ENCODE measurements around the gene ABHD17C. TPM values are rescaled to one million over a fixed set of nuclear protein-coding genes. Genes with fewer than 3 reads are reported as not detected.

Gene ABHD17C
- total and polyA plus RNA-seq, 2 donors (not counting 3 experiments of a cell fraction or from before 2014, with no cell fraction given): 5.9 to 10.9 TPM

- H2AFZ ChIP-seq (ENCODE audit: low read depth, low read length): no peak overlapping the region
- no peak for DNase-seq (ENCODE audit: low read depth, low spot score)
- TF ChIP-seq EZH2 (IDR thresholded peaks at IDR 0.05; ENCODE audit: borderline replicate concordance, low read depth, low read length, severe bottlenecking) (no peak), FOS (IDR thresholded peaks at IDR 0.05; ENCODE audit: borderline replicate concordance, insufficient read depth, low read length) (no peak), POLR2AphosphoS5 (IDR thresholded peaks at IDR 0.05; ENCODE audit: insufficient read depth, low read depth, low read length) (no peak), GATA2 (IDR thresholded peaks at IDR 0.05; ENCODE audit: insufficient read depth, insufficient read length, low read depth, low read length) (no peak)
- no peaks in the 10 kb centered on the region for H3K4me1 ChIP-seq (ENCODE audit: control insufficient read depth, extremely low read depth, insufficient read depth, low read length)
- no peaks in the 10 kb centered on the region for H3K9me1 ChIP-seq (replicated peaks; ENCODE audit: control insufficient read depth, extremely low read depth, insufficient read depth, low read length)
- peaks cover 0 to 2% of the 10 kb centered on the region in 2 experiments for H3K27me3 ChIP-seq (ENCODE audit: control insufficient read depth in 2 of 2, insufficient read depth in 2 of 2, low read length in 2 of 2)
- intact Hi-C loops (cut with micrococcal nuclease): no loop called here
- no peaks in the 10 kb centered on the region for H3K36me3 ChIP-seq (ENCODE audit: control insufficient read depth in 2 of 2, extremely low read depth in 1 of 2, insufficient read depth in 2 of 2, low read length in 2 of 2)
- FAIRE-seq: no peak
- POLR2A ChIA-PET: no interaction called here
- H3K9ac ChIP-seq (replicated peaks; ENCODE audit: extremely low read depth, insufficient read depth, low read length): no peak overlapping the region
- CTCF ChIA-PET: no interaction called here
- H3K79me2 ChIP-seq (ENCODE audit: control insufficient read depth, insufficient read depth, low read length): no peaks in the 10 kb centered on the region
- BruUV-seq (replicated peaks): no TSS peak
- no peak overlapping the region for H3K27ac ChIP-seq (ENCODE audit: insufficient read depth, low read depth, low read length)
- H3K4me3 ChIP-seq (replicated peaks in 1 of 3; ENCODE audit: insufficient read depth in 1 of 3, low read depth in 1 of 3, low read length in 3 of 3): no peak overlapping the region
- dilution Hi-C loops (cut with MboI; ENCODE audit: extremely low pct_ligation_motif_present, low sequenced_read_pairs): no loop called here
- H4K20me1 ChIP-seq (replicated peaks; ENCODE audit: control insufficient read depth, extremely low read depth, insufficient read depth, low read length): no peaks in the 10 kb centered on the region
- H3K9me3 ChIP-seq (replicated peaks; ENCODE audit: control insufficient read depth, insufficient read depth, low read length): no peaks in the 10 kb centered on the region
- no peak overlapping the region for H3K4me2 ChIP-seq (ENCODE audit: insufficient read depth, low read length)
These were observed 95.1 kb downstream of the ABHD17C start for GRCh38 chr15:80790236-80790635.

GRCh38 chr15:80791004-80791403 lies 95.9 kb downstream of the ABHD17C start:
- Histone ChIP-seq H3K79me2 (ENCODE audit: control insufficient read depth, insufficient read depth, low read length) (no peaks in the 10 kb centered on the region), H2AFZ (ENCODE audit: low read depth, low read length) (no peak overlapping the region), H3K9me3 (replicated peaks; ENCODE audit: control insufficient read depth, insufficient read depth, low read length) (no peaks in the 10 kb centered on the region), H3K9ac (replicated peaks; ENCODE audit: extremely low read depth, insufficient read depth, low read length) (no peak overlapping the region), H3K4me3 (replicated peaks in 1 of 3; ENCODE audit: insufficient read depth in 1 of 3, low read depth in 1 of 3, low read length in 3 of 3) (no peak overlapping the region), H3K27me3 (ENCODE audit: control insufficient read depth in 2 of 2, insufficient read depth in 2 of 2, low read length in 2 of 2) (no peaks in the 10 kb centered on the region), H3K4me2 (ENCODE audit: insufficient read depth, low read length) (no peak overlapping the region), H3K27ac (ENCODE audit: insufficient read depth, low read depth, low read length) (no peak overlapping the region), H3K4me1 (ENCODE audit: control insufficient read depth, extremely low read depth, insufficient read depth, low read length) (no peaks in the 10 kb centered on the region), H3K36me3 (ENCODE audit: control insufficient read depth in 2 of 2, extremely low read depth in 1 of 2, insufficient read depth in 2 of 2, low read length in 2 of 2) (no peaks in the 10 kb centered on the region), H4K20me1 (replicated peaks; ENCODE audit: control insufficient read depth, extremely low read depth, insufficient read depth, low read length) (no peaks in the 10 kb centered on the region), H3K9me1 (replicated peaks; ENCODE audit: control insufficient read depth, extremely low read depth, insufficient read depth, low read length) (no peaks in the 10 kb centered on the region)
- intact Hi-C loops (cut with micrococcal nuclease): no loop called here
- DNase-seq (ENCODE audit: low read depth, low spot score) (no peak), FAIRE-seq (no peak)
- no TSS peak for BruUV-seq (replicated peaks)
- dilution Hi-C loops (cut with MboI; ENCODE audit: extremely low pct_ligation_motif_present, low sequenced_read_pairs): no loop called here
- ChIA-PET POLR2A (no interaction called here), CTCF (no interaction called here)
- TF ChIP-seq GATA2 (IDR thresholded peaks at IDR 0.05; ENCODE audit: insufficient read depth, insufficient read length, low read depth, low read length) (no peak), POLR2A (IDR thresholded peaks at IDR 0.05; ENCODE audit: low read depth, low read length) (no peak), CTCF (IDR thresholded peaks at IDR 0.05; ENCODE audit: extremely low read depth in 1 of 2, insufficient read depth in 1 of 2, low read depth in 1 of 2, low read length in 2 of 2) (no peak), MAX (IDR thresholded peaks at IDR 0.05; ENCODE audit: insufficient read depth, insufficient read length) (no peak), FOS (IDR thresholded peaks at IDR 0.05; ENCODE audit: borderline replicate concordance, insufficient read depth, low read length) (no peak), POLR2AphosphoS5 (IDR thresholded peaks at IDR 0.05; ENCODE audit: insufficient read depth, low read depth, low read length) (no peak), EZH2 (IDR thresholded peaks at IDR 0.05; ENCODE audit: borderline replicate concordance, low read depth, low read length, severe bottlenecking) (no peak), MYC (IDR thresholded peaks at IDR 0.05; ENCODE audit: low read depth, low read length) (no peak), JUN (IDR thresholded peaks at IDR 0.05; ENCODE audit: borderline replicate concordance, insufficient read depth, insufficient read length, low read depth) (no peak)

Measured in endothelial cell of umbilical vein (primary cell).